HFF-Myc (cell line): ENCODE measurements around the gene EMCN.
"Not testable (repeated sequence)": the region's sequence is repeated elsewhere in the genome, so short reads cannot be mapped to it uniquely, and the experiment has no call there.

Experiments
- DNase-seq: peaks from one replicate; pipeline ENCODE4 v3.0.0-alpha.2; 2011; ENCODE audit warnings: low read depth; ENCODE audit errors: extremely low read depth
- H3K4me3 ChIP-seq: replicated peaks from 2 replicates; pipeline ENCODE4 v1.5.1; 2011; ENCODE audit warnings: low read depth, mild to moderate bottlenecking, control low read depth, low read length
- TF ChIP-seq, protein P1 (sequence below): IDR thresholded peaks from 2 replicates; pipeline ENCODE4 v1.5.1; 2012; ENCODE audit warnings: mild to moderate bottlenecking, low read depth, low read length, control low read depth; ENCODE audit errors: missing control alignments

Gene EMCN

DNA sequence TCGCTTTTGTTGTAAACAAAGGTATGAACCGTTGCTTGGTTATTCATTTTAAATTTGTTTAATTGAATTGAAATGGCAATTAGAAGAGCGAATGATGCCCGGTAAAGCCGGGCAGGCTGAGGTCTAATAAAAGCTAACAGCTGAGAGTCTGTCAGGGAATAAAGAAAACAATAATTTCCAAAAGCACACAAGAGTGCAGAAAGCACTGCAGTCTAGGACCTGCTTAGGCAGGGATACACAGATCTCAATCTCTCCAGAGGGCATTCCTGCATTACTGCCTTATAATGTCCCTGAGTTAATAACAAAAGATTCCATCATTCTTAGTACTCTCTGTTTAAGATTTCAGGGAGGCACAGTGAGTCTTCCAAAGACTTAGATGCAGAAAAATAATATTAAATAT, 27.6 kb upstream of the EMCN start:
- TF ChIP-seq, protein P1, sequence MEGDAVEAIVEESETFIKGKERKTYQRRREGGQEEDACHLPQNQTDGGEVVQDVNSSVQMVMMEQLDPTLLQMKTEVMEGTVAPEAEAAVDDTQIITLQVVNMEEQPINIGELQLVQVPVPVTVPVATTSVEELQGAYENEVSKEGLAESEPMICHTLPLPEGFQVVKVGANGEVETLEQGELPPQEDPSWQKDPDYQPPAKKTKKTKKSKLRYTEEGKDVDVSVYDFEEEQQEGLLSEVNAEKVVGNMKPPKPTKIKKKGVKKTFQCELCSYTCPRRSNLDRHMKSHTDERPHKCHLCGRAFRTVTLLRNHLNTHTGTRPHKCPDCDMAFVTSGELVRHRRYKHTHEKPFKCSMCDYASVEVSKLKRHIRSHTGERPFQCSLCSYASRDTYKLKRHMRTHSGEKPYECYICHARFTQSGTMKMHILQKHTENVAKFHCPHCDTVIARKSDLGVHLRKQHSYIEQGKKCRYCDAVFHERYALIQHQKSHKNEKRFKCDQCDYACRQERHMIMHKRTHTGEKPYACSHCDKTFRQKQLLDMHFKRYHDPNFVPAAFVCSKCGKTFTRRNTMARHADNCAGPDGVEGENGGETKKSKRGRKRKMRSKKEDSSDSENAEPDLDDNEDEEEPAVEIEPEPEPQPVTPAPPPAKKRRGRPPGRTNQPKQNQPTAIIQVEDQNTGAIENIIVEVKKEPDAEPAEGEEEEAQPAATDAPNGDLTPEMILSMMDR, result no peak
- no peak overlapping the region for H3K4me3 ChIP-seq
- DNase-seq, result no peak

GRCh38 chr4:100540131-100540530, 22.3 kb upstream of the EMCN start:
- TF ChIP-seq, protein P1, result no peak
- DNase-seq, result no peak
- H3K4me3 ChIP-seq, result no peak overlapping the region

GRCh38 chr4:100539706-100540105, 21.9 kb upstream of the EMCN start:
- TF ChIP-seq, protein P1, result no peak
- H3K4me3 ChIP-seq, result no peak overlapping the region
- DNase-seq, result no peak

DNA sequence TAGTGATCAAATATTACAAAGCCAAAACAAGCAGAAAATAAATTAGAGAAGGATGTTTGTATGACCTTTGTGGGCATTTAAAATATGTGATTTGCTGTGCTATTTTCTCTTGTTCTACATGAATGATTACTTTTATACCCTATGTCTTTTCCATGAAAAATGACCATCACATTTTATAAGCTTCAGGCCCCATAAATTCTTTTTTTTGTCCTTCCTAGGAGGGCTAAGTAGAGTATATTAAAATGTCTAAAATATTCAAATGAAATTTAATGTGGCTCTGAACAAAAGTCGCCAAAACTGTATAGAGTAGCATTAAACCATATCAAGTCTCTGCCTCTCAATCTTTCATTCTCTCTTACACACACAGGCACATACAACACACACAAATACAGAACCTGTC, 15.9 kb upstream of the EMCN start:
- TF ChIP-seq, protein P1, result no peak
- DNase-seq, result no peak
- H3K4me3 ChIP-seq, result no peak overlapping the region

DNA sequence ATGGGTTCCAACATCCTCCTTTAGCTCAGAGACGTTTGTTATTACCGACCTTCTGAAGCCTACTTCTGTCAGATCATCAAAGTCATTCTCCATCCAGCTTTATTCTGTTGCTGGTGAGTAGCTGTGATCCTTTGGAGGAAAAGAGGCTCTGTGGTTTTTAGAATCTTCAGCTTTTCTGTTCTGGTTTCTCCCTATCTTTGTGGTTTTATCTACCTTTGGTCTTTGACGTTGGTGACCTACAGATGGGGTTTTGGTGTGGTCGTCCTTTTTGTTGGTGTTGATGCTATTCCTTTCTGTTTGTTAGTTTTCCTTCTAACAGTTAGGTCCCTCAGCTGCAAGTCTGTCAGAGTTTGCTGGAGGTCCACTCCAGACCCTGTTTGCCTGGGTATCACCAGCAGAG, 12.3 kb upstream of the EMCN start:
- not testable (repeated sequence) for H3K4me3 ChIP-seq, DNase-seq

DNA sequence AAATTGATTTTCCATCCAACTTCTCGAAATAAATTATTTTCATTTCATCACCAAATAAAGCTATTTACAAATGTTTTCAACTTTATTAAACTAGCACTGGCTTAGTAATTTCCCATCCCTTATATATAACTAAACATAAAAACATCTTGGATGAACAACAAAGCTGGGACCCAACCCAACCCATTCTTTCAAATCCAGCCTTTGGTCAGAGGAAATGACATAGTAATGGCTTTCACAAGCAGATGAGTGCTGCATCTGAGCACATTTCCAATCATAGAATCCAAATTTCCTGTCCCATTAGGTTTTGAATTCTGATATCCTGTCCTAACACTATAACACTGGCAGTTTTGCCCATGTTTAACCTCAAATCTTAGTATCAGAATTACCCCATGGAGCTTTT, 7.9 kb upstream of the EMCN start:
- TF ChIP-seq, protein P1, result no peak
- no peak for DNase-seq
- H3K4me3 ChIP-seq, result no peak overlapping the region

GRCh38 chr4:100519205-100519604, 1.4 kb upstream of the EMCN start:
- TF ChIP-seq, protein P1, result no peak
- H3K4me3 ChIP-seq, result no peak overlapping the region
- DNase-seq, result no peak

DNA sequence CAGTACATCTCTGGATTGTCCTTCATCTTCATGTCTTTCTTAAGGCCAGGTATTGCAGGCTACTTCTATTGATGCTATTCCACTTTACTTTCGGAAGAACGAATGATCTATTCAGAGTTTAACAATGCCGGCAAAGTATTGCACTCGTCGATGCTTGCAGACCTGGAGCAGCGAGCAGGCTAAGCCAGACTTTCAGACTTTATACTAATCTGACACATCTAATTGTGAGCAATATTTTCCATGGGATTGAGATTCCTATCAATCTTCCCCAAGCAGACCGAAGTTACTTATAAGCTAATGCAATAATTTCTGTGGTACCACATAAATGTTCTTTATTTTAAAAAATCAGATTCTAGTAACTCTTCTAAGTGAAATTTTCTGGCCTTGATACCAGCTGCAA, 1.6 kb downstream of the EMCN start:
- no peak for DNase-seq
- H3K4me3 ChIP-seq, result no peak overlapping the region
- TF ChIP-seq, protein P1, result no peak
